GM18873 (cell line): ENCODE measurements around the gene AGBL4.

ENCODE experiments used
- ATAC-seq: cut with Tn5 transposase; IDR thresholded peaks from one replicate; pipeline ENCODE4 v1.9.1; 2021; ENCODE audit warnings: mild to moderate bottlenecking, moderate library complexity, moderate number of reproducible peaks; ENCODE audit not compliant: unreplicated experiment, low FRiP score

Gene AGBL4

GRCh38 chr1:48582408-48582807, 1441.3 kb downstream of the AGBL4 start:
- ATAC-seq: no peak

GRCh38 chr1:48581270-48581669, 1442.5 kb downstream of the AGBL4 start:
- ATAC-seq: no peak

GRCh38 chr1:48576565-48576964, 1447.2 kb downstream of the AGBL4 start:
- no peak for ATAC-seq

- ATAC-seq: no peak
These were observed 1451.0 kb downstream of the AGBL4 start for GRCh38 chr1:48572646-48573258.

- no peak for ATAC-seq
These were observed 1451.6 kb downstream of the AGBL4 start for GRCh38 chr1:48572134-48572533.

GRCh38 chr1:48571303-48571987, 1452.3 kb downstream of the AGBL4 start:
- no peak for ATAC-seq

GRCh38 chr1:48570568-48570967, 1453.2 kb downstream of the AGBL4 start:
- ATAC-seq: no peak

- ATAC-seq: no peak
These were observed 1455.3 kb downstream of the AGBL4 start for GRCh38 chr1:48568501-48568900.

- ATAC-seq: no peak
These were observed 1457.3 kb downstream of the AGBL4 start for GRCh38 chr1:48566492-48566891.

- no peak for ATAC-seq
These were observed 1460.7 kb downstream of the AGBL4 start for GRCh38 chr1:48563021-48563420.

- ATAC-seq: no peak
These were observed 1462.3 kb downstream of the AGBL4 start for GRCh38 chr1:48561444-48561843.

- no peak for ATAC-seq
These were observed 1463.2 kb downstream of the AGBL4 start for GRCh38 chr1:48560577-48560976.

- ATAC-seq: no peak
These were observed 1463.6 kb downstream of the AGBL4 start for GRCh38 chr1:48560116-48560515.

GRCh38 chr1:48558366-48558765, 1465.4 kb downstream of the AGBL4 start:
- ATAC-seq: no peak

GRCh38 chr1:48556186-48556850, 1467.4 kb downstream of the AGBL4 start:
- no peak for ATAC-seq

GRCh38 chr1:48555271-48555670, 1468.5 kb downstream of the AGBL4 start:
- ATAC-seq: no peak

GRCh38 chr1:48552903-48553606, 1470.7 kb downstream of the AGBL4 start:
- ATAC-seq: no peak

- ATAC-seq: no peak
These were observed 1471.3 kb downstream of the AGBL4 start for GRCh38 chr1:48552420-48552819.

- ATAC-seq: no peak
These were observed 1474.8 kb downstream of the AGBL4 start for GRCh38 chr1:48548985-48549384.

GRCh38 chr1:48547561-48548220, 1476.1 kb downstream of the AGBL4 start:
- no peak for ATAC-seq

- no peak for ATAC-seq
These were observed 1479.9 kb downstream of the AGBL4 start for GRCh38 chr1:48543854-48544253.
